Bronchial smooth muscle cell (primary cell): Measurements from ENCODE around the gene MIA2. TPM values are rescaled to one million over a fixed set of nuclear protein-coding genes. Genes with fewer than 3 reads are reported as not detected.

Source experiments
- total RNA-seq: library from RNA; depleted of rRNA; stranded (reverse); fragments of >200 nt; gene quantifications from 2 replicates; pipeline ENCODE4 v1.2.1, GENCODE V29; 2014

Gene MIA2
- total RNA-seq: 6.5 and 13.4 TPM in 2 replicates

GRCh38 chr14:39233680-39234326, at the start of gene MIA2:
Gene MIA2, plus strand, starts transcription at chr14:39233915. Its CDS starts 200 bp downstream, at chr14:39234115.

GRCh38 chr14:39432179-39432618, 198.5 kb downstream of the MIA2 start, which contains the start of gene FBXO33:
Gene FBXO33, minus strand, starts transcription at chr14:39432433. Its CDS starts 271 bp downstream, at chr14:39432162.

Other genes starting within 250 kb of the MIA2 start
- gene SEC23A, start 130.7 kb upstream of the MIA2 start, total RNA-seq: 310 and 313 TPM in 2 replicates
- 9.6 and 13.9 TPM in 2 replicates for gene GEMIN2, start 119.6 kb upstream of the MIA2 start, total RNA-seq
- gene TRAPPC6B, start 63.6 kb upstream of the MIA2 start, total RNA-seq: 17.2 and 20.8 TPM in 2 replicates
- gene PNN, start 58.7 kb upstream of the MIA2 start, total RNA-seq: 13.4 and 13.7 TPM in 2 replicates
- 13.2 and 21.2 TPM in 2 replicates for gene FBXO33, start 198.5 kb downstream of the MIA2 start, total RNA-seq